H1 (cell line): Measurements from ENCODE around the gene PTPRH. TPM values are rescaled to one million over a fixed set of nuclear protein-coding genes. Genes with fewer than 3 reads are reported as not detected.

ENCODE experiments used
- CTCF ChIA-PET: fragments of 300-600 bp; sonication (Branson Sonifier 250); formaldehyde crosslinking; loops from one replicate; lab custom pipeline; 2021; ENCODE audit not compliant: partially characterized antibody; lab: Charles Lee
- POLR2A ChIA-PET: fragments of 300-600 bp; sonication (Branson Sonifier 250); formaldehyde crosslinking; loops from one replicate; lab custom pipeline; 2021; ENCODE audit warnings: inconsistent platforms; ENCODE audit not compliant: partially characterized antibody; lab: Charles Lee
- DNase-seq, 2 experiments: peaks; one replicate each; pipeline versions ENCODE4 v3.0.0 to v3.0.0-alpha.2; 2010 to 2022; ENCODE audit warnings: low spot score in 2 of 2, low read depth in 1 of 2, mixed read lengths in 1 of 2
- FAIRE-seq: peaks from 2 replicates; lab custom pipeline; 2011; peaks lifted over from hg19 to GRCh38; lab: Jason Lieb, UNC
- H2AFZ ChIP-seq: 2 replicates; pipeline ENCODE4 v1.8.1; 2012; ENCODE audit warnings: low read length, inconsistent platforms
- H2AK5ac ChIP-seq: 2 replicates; pipeline ENCODE4 v1.6.1; 2013; ENCODE audit warnings: low read depth, low read length
- H2BK120ac ChIP-seq: replicated peaks from 2 replicates; pipeline ENCODE3; 2013; ENCODE audit warnings: low read depth, low read length, inconsistent platforms
- H2BK12ac ChIP-seq: 2 replicates; pipeline ENCODE4 v1.6.1; 2013; ENCODE audit warnings: low read depth, low read length
- H2BK15ac ChIP-seq: 2 replicates; pipeline ENCODE4 v1.6.1; 2013; ENCODE audit warnings: low read length
- H2BK20ac ChIP-seq: 2 replicates; pipeline ENCODE4 v1.6.1; 2013; ENCODE audit warnings: low read length
- H2BK5ac ChIP-seq: 2 replicates; pipeline ENCODE4 v1.6.1; 2013; ENCODE audit warnings: low read depth, low read length
- H3K14ac ChIP-seq: 2 replicates; pipeline ENCODE4 v1.6.1; 2013; ENCODE audit warnings: inconsistent platforms; ENCODE audit not compliant: insufficient read length
- H3K18ac ChIP-seq: 2 replicates; pipeline ENCODE4 v1.6.1; 2013; ENCODE audit warnings: low read length; ENCODE audit errors: extremely low read depth
- H3K23ac ChIP-seq: 2 replicates; pipeline ENCODE4 v1.6.1; 2013; ENCODE audit warnings: inconsistent platforms; ENCODE audit not compliant: insufficient read length
- H3K23me2 ChIP-seq: 2 replicates; pipeline ENCODE4 v1.6.1; 2013; ENCODE audit warnings: low read depth, low read length
- H3K27ac ChIP-seq: 2 replicates; pipeline ENCODE4 v1.6.1; 2011; ENCODE audit warnings: low read depth, low read length, inconsistent platforms
- H3K27me3 ChIP-seq, 4 experiments: replicated peaks in 1 of 4; 1 replicate in 1 of 4; 2 replicates in 3 of 4; pipeline versions ENCODE4 v1.6.1 to v1.8.1; 2011 to 2013; ENCODE audit warnings: low read length in 3 of 4, mild to moderate bottlenecking in 3 of 4, inconsistent platforms in 2 of 4, mixed read lengths in 2 of 4, moderate library complexity in 1 of 4; ENCODE audit not compliant: control insufficient read depth in 3 of 4, insufficient read depth in 3 of 4; ENCODE audit errors: extremely low read depth in 1 of 4
- H3K36me3 ChIP-seq, 4 experiments: 2 replicates each; pipeline versions ENCODE4 v1.6.1 to v1.8.1; 2011 to 2013; ENCODE audit warnings: mild to moderate bottlenecking in 4 of 4, low read length in 3 of 4, moderate library complexity in 2 of 4, control low read depth in 1 of 4, inconsistent platforms in 1 of 4; ENCODE audit not compliant: insufficient read depth in 4 of 4, control insufficient read depth in 2 of 4
- H3K4ac ChIP-seq: replicated peaks from 2 replicates; pipeline ENCODE3; 2013; ENCODE audit warnings: low read length, low read depth, mixed read lengths, inconsistent platforms; ENCODE audit not compliant: insufficient read length
- H3K4me1 ChIP-seq, 4 experiments: replicated peaks in 1 of 4; 1 replicate in 1 of 4; 2 replicates in 3 of 4; pipeline versions ENCODE4 v1.6.1 to v1.8.1; 2011 to 2013; ENCODE audit warnings: low read length in 3 of 4, inconsistent platforms in 2 of 4, mixed read lengths in 1 of 4; ENCODE audit not compliant: insufficient read depth in 4 of 4, control insufficient read depth in 3 of 4
- H3K4me2 ChIP-seq, 2 experiments: 2 replicates each; pipeline versions ENCODE4 v1.6.1 to v1.8.1; 2011 to 2013; ENCODE audit warnings: low read depth in 2 of 2, low read length in 2 of 2, control low read depth in 1 of 2, inconsistent platforms in 1 of 2, mild to moderate bottlenecking in 1 of 2; ENCODE audit not compliant: insufficient read depth in 1 of 2
- H3K4me3 ChIP-seq, 4 experiments: fragments of 200-600, 300-600 bp in 1 of 4; sonication (generic), shearing (Covaris generic), sonication (Bioruptor Twin) in 1 of 4; 2 replicates each; pipeline versions ENCODE4 v1.5.1 to v1.8.1; 2011 to 2016; ENCODE audit warnings: low read length in 4 of 4, low read depth in 3 of 4, control low read depth in 2 of 4, inconsistent platforms in 2 of 4, mild to moderate bottlenecking in 2 of 4, mixed read lengths in 1 of 4, moderate library complexity in 1 of 4; ENCODE audit not compliant: insufficient read depth in 2 of 4; ENCODE audit errors: extremely low read depth in 1 of 4
- H3K56ac ChIP-seq: replicated peaks from 2 replicates; pipeline ENCODE3; 2013; ENCODE audit warnings: low read depth, mild to moderate bottlenecking, mixed read lengths, low read length, inconsistent platforms; ENCODE audit not compliant: insufficient read length
- H3K79me1 ChIP-seq: 2 replicates; pipeline ENCODE4 v1.6.1; 2013; ENCODE audit warnings: low read depth, low read length, control low read depth
- H3K79me2 ChIP-seq, 2 experiments: 2 replicates each; pipeline versions ENCODE4 v1.6.1 to v1.8.1; 2012 to 2013; ENCODE audit warnings: low read length in 2 of 2, mild to moderate bottlenecking in 2 of 2, inconsistent platforms in 1 of 2; ENCODE audit not compliant: insufficient read depth in 2 of 2, control insufficient read depth in 1 of 2
- H3K9ac ChIP-seq, 4 experiments: replicated peaks in 1 of 4; 1 replicate in 1 of 4; 2 replicates in 3 of 4; pipeline versions ENCODE4 v1.6.1 to v1.8.1; 2011 to 2013; ENCODE audit warnings: low read depth in 3 of 4, low read length in 3 of 4, control low read depth in 2 of 4, mild to moderate bottlenecking in 2 of 4, moderate library complexity in 2 of 4, inconsistent platforms in 1 of 4; ENCODE audit errors: extremely low read depth in 1 of 4
- H3K9me3 ChIP-seq, 2 experiments: 2 replicates each; pipeline versions ENCODE4 v1.6.1 to v1.8.1; 2012 to 2013; ENCODE audit warnings: mild to moderate bottlenecking in 2 of 2, moderate library complexity in 2 of 2, control low read depth in 1 of 2, inconsistent platforms in 1 of 2, low read depth in 1 of 2, low read length in 1 of 2, mixed read lengths in 1 of 2; ENCODE audit not compliant: insufficient read depth in 2 of 2
- H4K20me1 ChIP-seq, 2 experiments: replicated peaks in 1 of 2; 2 replicates each; pipeline versions ENCODE3 to v1.8.1; 2011 to 2013; ENCODE audit warnings: inconsistent platforms in 2 of 2, low read length in 2 of 2, mild to moderate bottlenecking in 1 of 2; ENCODE audit not compliant: insufficient read depth in 2 of 2, control insufficient read depth in 1 of 2
- H4K5ac ChIP-seq: 2 replicates; pipeline ENCODE4 v1.6.1; 2013; ENCODE audit warnings: low read length, low read depth, mixed read lengths, inconsistent platforms; ENCODE audit not compliant: insufficient read length
- H4K8ac ChIP-seq: 2 replicates; pipeline ENCODE4 v1.8.0; 2013; ENCODE audit warnings: mild to moderate bottlenecking, moderate library complexity, low read length, inconsistent platforms; ENCODE audit not compliant: insufficient read depth; ENCODE audit errors: extremely low read depth
- H4K91ac ChIP-seq: replicated peaks from 2 replicates; pipeline ENCODE3; 2013; ENCODE audit warnings: low read length, mixed read lengths, inconsistent platforms; ENCODE audit not compliant: insufficient read length
- TBP ChIP-seq: IDR thresholded peaks from 2 replicates; pipeline ENCODE4 v1.6.1; 2011; ENCODE audit warnings: low read depth, low read length, improper control_type of control experiment
- TEAD4 ChIP-seq: IDR thresholded peaks from 2 replicates; pipeline ENCODE4 v1.6.1; 2012; ENCODE audit warnings: low read depth, low read length, inconsistent platforms, mixed read lengths
- WGBS, 2 experiments: shearing (Covaris generic) in 1 of 2; methylation state at CpG; one replicate each; pipeline versions ENCODE4 v1.1.6 to v1.1.7; 2013 to 2015; ENCODE audit warnings: low lambda C conversion rate in 2 of 2, mixed read lengths in 2 of 2, inconsistent platforms in 1 of 2, low coverage in 1 of 2, missing lambda C conversion rate in 1 of 2; ENCODE audit not compliant: insufficient replicate concordance in 2 of 2, insufficient coverage in 1 of 2, insufficient read length in 1 of 2; ENCODE audit errors: extremely low coverage in 1 of 2, missing lambda C conversion rate in 1 of 2; 5-methylcytosine and 5-hydroxymethylcytosine counted together
- polyA plus RNA-seq, 7 experiments: library from polyadenylated mRNA; depleted of rRNA in 3 of 7; stranded (reverse) in 5 of 7; unstranded in 2 of 7; fragments of >200 nt in 5 of 7; fragments of 200-250 nt in 2 of 7; gene quantifications; 1 replicate in 5 of 7; 2 replicates in 1 of 7; 4 replicates in 1 of 7; pipeline versions ENCODE4 v1.2.1 to v1.2.3, GENCODE V29; 2011 to 2013; ENCODE audit warnings: missing spikeins in 2 of 7, mixed read lengths in 2 of 7
- total RNA-seq: library from RNA; stranded (reverse); fragmentation: NEBNext Ultra II Directional; extraction: Animal tissue kit (Norgen Biotek cat#: 25700); gene quantifications from 2 replicates; pipeline ENCODE4 v1.2.1, GENCODE V29; 2021

Gene PTPRH
- total and polyA plus RNA-seq, 2 of the 8 experiments (the other 6 are each of a cell fraction or from before 2014, with no cell fraction given): 0.30 to 0.39 TPM

- no peak overlapping the region for H3K4me3 ChIP-seq
- no peaks in the 10 kb centered on the region for H3K9me3 ChIP-seq
- FAIRE-seq (no peak), DNase-seq (no peak)
- peaks cover 0 to 17% of the 10 kb centered on the region in 2 experiments; a peak in 2 of 4 replicates for H3K79me2 ChIP-seq
- no peak overlapping the region for H2BK15ac ChIP-seq
- no peak overlapping the region for H3K14ac ChIP-seq
- no peak overlapping the region for H3K4ac ChIP-seq
- 91% methylated on average over 12 of the region's 12 CpGs; no CpG with 5 or more reads in 1 of the 2 experiments for WGBS, 2 experiments
- no peak overlapping the region for H2BK12ac ChIP-seq
- no peak overlapping the region for H4K91ac ChIP-seq
- H3K56ac ChIP-seq: no peak overlapping the region
- peaks cover 15 to 32% of the 10 kb centered on the region in 2 experiments for H4K20me1 ChIP-seq
- no peak overlapping the region for H4K8ac ChIP-seq
- no peak for TF ChIP-seq TBP
- no peak for TF ChIP-seq TEAD4
- CTCF ChIA-PET: interaction anchor here (0.6 to 8.4 kb wide), 3 partner anchors 12 to 210 kb away, joined by 3 to 32 read pairs (median 3); no protein-coding TSS in a partner anchor
- POLR2A ChIA-PET: interaction anchor here (0.7 to 1.5 kb wide), 2 partner anchors 11 to 13 kb away, joined by 3 to 4 read pairs; no protein-coding TSS in a partner anchor
- no peak overlapping the region for H3K4me2 ChIP-seq
- H3K27me3 ChIP-seq: no peaks in the 10 kb centered on the region
- no peak overlapping the region for H2BK5ac ChIP-seq
- H3K9ac ChIP-seq: no peak overlapping the region
- no peak overlapping the region for H2BK120ac ChIP-seq
- peaks cover 11 to 43% (median 32%) of the 10 kb centered on the region in 4 experiments for H3K36me3 ChIP-seq
- no peak overlapping the region for H2BK20ac ChIP-seq
- no peak overlapping the region for H2AFZ ChIP-seq
- peaks cover 11% of the 10 kb centered on the region for H3K79me1 ChIP-seq
- no peak overlapping the region for H3K18ac ChIP-seq
- no peaks in the 10 kb centered on the region for H3K23me2 ChIP-seq
- no peak overlapping the region for H3K23ac ChIP-seq
- no peak overlapping the region for H4K5ac ChIP-seq
- H3K4me1 ChIP-seq: no peaks in the 10 kb centered on the region
- H2AK5ac ChIP-seq: no peak overlapping the region
- no peak overlapping the region for H3K27ac ChIP-seq
These were observed 34.8 kb upstream of the PTPRH start for GRCh38 chr19:55244004-55244680.
